Measurements from ENCODE around the gene RNF157. TPM values are rescaled to one million over a fixed set of nuclear protein-coding genes. Genes with fewer than 3 reads are reported as not detected.

Gene RNF157
- polyA plus RNA-seq, 2 of the 4 experiments (the other 2 are of a cell fraction): 7.2 to 8.5 TPM

DNA sequence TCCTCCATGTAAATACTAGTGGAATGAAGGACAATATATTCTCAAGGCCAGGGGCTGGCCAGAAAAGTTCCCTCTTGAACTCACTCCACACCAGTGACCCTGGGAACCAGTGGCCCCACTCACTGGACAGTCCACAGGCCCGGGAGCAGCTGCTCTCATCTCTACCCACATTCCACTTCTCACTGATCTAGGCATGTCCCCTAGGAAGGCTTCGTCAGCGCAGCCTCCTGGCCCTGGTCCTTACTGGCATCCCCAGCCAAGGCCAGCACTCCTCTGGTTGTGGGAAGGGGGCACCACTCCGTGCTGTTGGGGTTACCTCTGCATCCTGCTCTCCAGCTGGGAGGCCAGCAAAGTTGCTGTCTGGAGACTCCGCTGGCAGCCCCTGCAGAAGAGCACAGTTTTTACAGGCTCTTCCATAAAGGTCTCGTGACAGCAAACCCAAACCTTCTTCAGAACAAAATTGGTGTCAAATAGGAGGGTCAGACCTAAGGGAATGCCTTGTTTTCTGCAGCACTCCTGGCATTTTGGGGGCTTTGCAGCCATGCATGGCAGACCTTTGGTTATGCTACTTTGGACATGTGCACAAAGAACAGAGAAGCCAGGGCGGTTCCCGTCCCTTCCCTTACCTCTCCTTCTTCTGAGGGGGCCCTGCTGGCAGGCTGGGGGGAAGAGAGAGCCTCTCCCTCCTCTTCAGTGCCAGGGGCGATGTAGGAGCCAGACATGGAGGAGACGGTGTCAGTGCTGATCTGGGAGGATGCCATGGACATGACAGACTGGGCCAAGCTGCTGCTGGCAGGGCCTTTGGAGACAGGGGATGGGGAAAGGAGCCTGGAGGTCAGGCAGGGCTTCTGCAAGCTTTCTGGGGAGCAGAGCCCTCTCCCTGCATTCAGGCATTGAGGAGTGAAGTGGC, 85.1 kb downstream of the RNF157 start (continued):
- no peak for TF ChIP-seq MAZ (IDR thresholded peaks at IDR 0.05; ENCODE audit: borderline replicate concordance, low read depth, low read length)
- no peak for TF ChIP-seq RNF2 (IDR thresholded peaks at IDR 0.05; ENCODE audit: borderline replicate concordance, low read depth)
- no peak for TF ChIP-seq MYC (IDR thresholded peaks at IDR 0.05; ENCODE audit: borderline replicate concordance, low read length)
- no peak for TF ChIP-seq HEYL (CRISPR knock-in tag; IDR thresholded peaks at IDR 0.05)
- no peak for TF ChIP-seq HOXA7 (CRISPR knock-in tag; IDR thresholded peaks at IDR 0.05)
- TF ChIP-seq EHMT2 (IDR thresholded peaks at IDR 0.05; ENCODE audit: low read depth): no peak
- TF ChIP-seq ZNF302 (CRISPR knock-in tag; IDR thresholded peaks at IDR 0.05): no peak
- no peak for TF ChIP-seq CBX2 (IDR thresholded peaks at IDR 0.05; ENCODE audit: borderline replicate concordance, low read depth)

- ATAC-seq (no peak), FAIRE-seq (no peak), DNase-seq (ENCODE audit: low read depth in 1 of 2, low spot score in 1 of 2) (no peak)
- Histone ChIP-seq H3K27ac (no peak overlapping the region), H3K4me2 (no peak overlapping the region), H3K4me3 (no peak overlapping the region), H3K9me3 (no peaks in the 10 kb centered on the region), H3K4me1 (0 out of 3 replicates have a peak, but pooled peaks cover 2% of the 10 kb centered on the region)
- TF ChIP-seq ZFP36 (IDR thresholded peaks at IDR 0.05; ENCODE audit: borderline replicate concordance, partially characterized antibody): no peak
- no peak for TF ChIP-seq RNF2 (IDR thresholded peaks at IDR 0.05; ENCODE audit: borderline replicate concordance, low read depth)
- no peak for TF ChIP-seq HOXA7 (CRISPR knock-in tag; IDR thresholded peaks at IDR 0.05)
- no peak for TF ChIP-seq JUN (IDR thresholded peaks at IDR 0.05)
- no peak for TF ChIP-seq HOXB5 (CRISPR knock-in tag; IDR thresholded peaks at IDR 0.05)
- no peak for TF ChIP-seq CHD2 (IDR thresholded peaks at IDR 0.05; ENCODE audit: low read length, partially characterized antibody)
- TF ChIP-seq HOXB13 (CRISPR knock-in tag; IDR thresholded peaks at IDR 0.05; ENCODE audit: low read depth): no peak
- no peak for TF ChIP-seq FOSB (CRISPR knock-in tag; IDR thresholded peaks at IDR 0.05)
- TF ChIP-seq POLR2A (IDR thresholded peaks at IDR 0.05; ENCODE audit: low read length): no peak
- ChIA-PET CTCF (interaction anchor here (0.8 to 21.1 kb wide), 10 partner anchors 9 to 145 kb away, joined by 3 to 206 read pairs (median 6); no protein-coding TSS in a partner anchor), POLR2A (no interaction called here)
- WGBS (ENCODE audit: missing lambda C conversion rate): 73% methylated on average over 3 of the region's 3 CpGs
Observed at GRCh38 chr17:76154292-76154691, 86.0 kb downstream of the RNF157 start.

GRCh38 chr17:76153640-76154039, 86.7 kb downstream of the RNF157 start:
- ATAC-seq (peak in 1 of 2 experiments; percentile 48; a peak in 3 of 6 replicates), FAIRE-seq (no peak), DNase-seq (ENCODE audit: low read depth in 1 of 2, low spot score in 1 of 2) (no peak)
- TF ChIP-seq TP53 (CRISPR knock-in tag; IDR thresholded peaks at IDR 0.05) (no peak), ZFP36 (IDR thresholded peaks at IDR 0.05; ENCODE audit: borderline replicate concordance, partially characterized antibody) (no peak), HOXB5 (CRISPR knock-in tag; IDR thresholded peaks at IDR 0.05) (no peak), RCOR1 (IDR thresholded peaks at IDR 0.05; ENCODE audit: low read depth, low read length) (no peak), EHF (CRISPR knock-in tag; IDR thresholded peaks at IDR 0.05) (no peak), BHLHE40 (IDR thresholded peaks at IDR 0.05; ENCODE audit: low read depth, low read length) (no peak), EP300 (IDR thresholded peaks at IDR 0.05) (no peak), CHD4 (IDR thresholded peaks at IDR 0.05; ENCODE audit: borderline replicate concordance) (no peak), EHMT2 (IDR thresholded peaks at IDR 0.05; ENCODE audit: low read depth) (no peak), HOXB13 (CRISPR knock-in tag; IDR thresholded peaks at IDR 0.05; ENCODE audit: low read depth) (no peak), CEBPB (IDR thresholded peaks at IDR 0.05) (no peak), ZC3H11A (IDR thresholded peaks at IDR 0.05) (no peak), JUN (IDR thresholded peaks at IDR 0.05) (no peak)
- TF ChIP-seq, protein P1, sequence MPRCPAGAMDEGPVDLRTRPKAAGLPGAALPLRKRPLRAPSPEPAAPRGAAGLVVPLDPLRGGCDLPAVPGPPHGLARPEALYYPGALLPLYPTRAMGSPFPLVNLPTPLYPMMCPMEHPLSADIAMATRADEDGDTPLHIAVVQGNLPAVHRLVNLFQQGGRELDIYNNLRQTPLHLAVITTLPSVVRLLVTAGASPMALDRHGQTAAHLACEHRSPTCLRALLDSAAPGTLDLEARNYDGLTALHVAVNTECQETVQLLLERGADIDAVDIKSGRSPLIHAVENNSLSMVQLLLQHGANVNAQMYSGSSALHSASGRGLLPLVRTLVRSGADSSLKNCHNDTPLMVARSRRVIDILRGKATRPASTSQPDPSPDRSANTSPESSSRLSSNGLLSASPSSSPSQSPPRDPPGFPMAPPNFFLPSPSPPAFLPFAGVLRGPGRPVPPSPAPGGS (IDR thresholded peaks at IDR 0.05): no peak
- TF ChIP-seq, protein P2, sequence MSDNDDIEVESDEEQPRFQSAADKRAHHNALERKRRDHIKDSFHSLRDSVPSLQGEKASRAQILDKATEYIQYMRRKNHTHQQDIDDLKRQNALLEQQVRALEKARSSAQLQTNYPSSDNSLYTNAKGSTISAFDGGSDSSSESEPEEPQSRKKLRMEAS (IDR thresholded peaks at IDR 0.05): no peak
- H3K4me2 ChIP-seq: no peak overlapping the region
- no peaks in the 10 kb centered on the region for H3K9me3 ChIP-seq
- whole genome bisulfite sequencing (ENCODE audit: missing lambda C conversion rate): 88% methylated on average over 5 of the region's 5 CpGs
- ChIA-PET POLR2A (no interaction called here), CTCF (interaction anchor here (0.5 to 21.1 kb wide), 14 partner anchors 8 to 150 kb away, joined by 3 to 206 read pairs (median 6); partner anchors contain the start of gene FOXJ1)
- 0 out of 3 replicates have a peak, but pooled peaks cover 2% of the 10 kb centered on the region for H3K4me1 ChIP-seq
- no peak overlapping the region for H3K27ac ChIP-seq
- H3K4me3 ChIP-seq: no peak overlapping the region
